Activated naive CD4-positive, alpha-beta T cell treated with anti-CD3 and anti-CD28 coated beads, Interleukin-2, amount 50 U/mL, for 16 hours (primary cell): ENCODE measurements around the gene ATP13A5.

ENCODE experiments used
- DNase-seq: peaks from one replicate; pipeline ENCODE4 v3.0.0-alpha.2; 2020

Gene ATP13A5

GRCh38 chr3:193269343-193270028 is 109.1 kb downstream of the ATP13A5 start:
- no peak for DNase-seq

- no peak for DNase-seq
These were observed 115.8 kb downstream of the ATP13A5 start for GRCh38 chr3:193262707-193263106.

GRCh38 chr3:193261970-193262369 is 116.6 kb downstream of the ATP13A5 start:
- DNase-seq = no peak

- DNase-seq = no peak
These were observed 124.4 kb downstream of the ATP13A5 start for GRCh38 chr3:193253986-193254660.

- no peak for DNase-seq
These were observed 128.1 kb downstream of the ATP13A5 start for GRCh38 chr3:193250492-193250891.

GRCh38 chr3:193248848-193249468 is 129.6 kb downstream of the ATP13A5 start:
- DNase-seq = no peak

GRCh38 chr3:193243571-193243970 is 135.0 kb downstream of the ATP13A5 start:
- DNase-seq = no peak

GRCh38 chr3:193241716-193242115 is 136.8 kb downstream of the ATP13A5 start:
- DNase-seq = no peak

- no peak for DNase-seq
These were observed 137.5 kb downstream of the ATP13A5 start, which contains the start of gene PLAAT1 for GRCh38 chr3:193240850-193241706. Gene PLAAT1 (plus strand): TSS chr3:193241222. CDS start chr3:193255651, 14,429 bp downstream.

GRCh38 chr3:193240436-193240849 is 138.1 kb downstream of the ATP13A5 start:
- no peak for DNase-seq

- no peak for DNase-seq
These were observed 141.5 kb downstream of the ATP13A5 start for GRCh38 chr3:193237030-193237429.

- no peak for DNase-seq
These were observed 142.0 kb downstream of the ATP13A5 start for GRCh38 chr3:193236599-193236998.

- DNase-seq = no peak
These were observed 147.4 kb downstream of the ATP13A5 start for GRCh38 chr3:193231201-193231600.

- no peak for DNase-seq
These were observed 147.9 kb downstream of the ATP13A5 start for GRCh38 chr3:193230610-193231009.

GRCh38 chr3:193229851-193230420 is 148.6 kb downstream of the ATP13A5 start:
- DNase-seq = no peak

GRCh38 chr3:193228206-193228605 is 150.3 kb downstream of the ATP13A5 start:
- no peak for DNase-seq

- DNase-seq = no peak
These were observed 153.0 kb downstream of the ATP13A5 start for GRCh38 chr3:193225302-193226125.
